Activated CD8-positive, alpha-beta memory T cell treated with anti-CD3 and anti-CD28 coated beads for 4 hours (primary cell): ENCODE results near the gene TBCE.
"Not testable (repeated sequence)": the region's sequence is repeated elsewhere in the genome, so short reads cannot be mapped to it uniquely, and the experiment has no call there.

ENCODE experiments used
- DNase-seq, 2 donors: peaks; one replicate each; pipeline ENCODE4 v3.0.0-alpha.2; 2020; ENCODE audit warnings: low read depth in 2 of 2

The TBCE gene

DNA sequence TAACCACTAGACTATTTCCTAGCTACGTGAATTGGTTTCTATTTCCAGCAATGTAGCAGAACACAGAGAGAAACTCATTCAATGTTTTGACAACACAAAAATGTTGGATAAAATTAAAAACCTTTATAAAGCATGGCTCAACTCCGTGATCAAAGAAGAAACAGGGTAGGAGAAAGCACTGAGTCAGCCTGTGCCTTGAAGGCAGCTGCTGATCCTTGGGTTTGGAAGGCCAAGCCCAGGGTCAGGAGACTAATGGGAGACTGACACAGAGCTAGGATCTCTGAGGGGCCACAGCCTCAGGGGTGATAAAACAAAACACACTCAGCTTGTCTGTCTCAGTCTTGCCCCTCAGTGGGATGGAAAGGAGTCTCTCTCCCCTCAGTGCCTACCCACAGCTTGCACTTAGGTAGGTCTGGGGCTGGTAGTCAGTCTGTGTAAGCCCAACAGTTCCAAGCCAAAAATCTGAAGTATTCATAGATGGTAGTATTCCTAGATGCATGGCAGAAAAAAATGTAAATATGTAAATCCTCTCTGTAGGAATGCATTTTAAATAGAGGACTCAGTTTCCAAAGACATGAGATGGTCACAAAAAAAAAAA is 83.8 kb downstream of the TBCE start:
- no peak for DNase-seq

DNA sequence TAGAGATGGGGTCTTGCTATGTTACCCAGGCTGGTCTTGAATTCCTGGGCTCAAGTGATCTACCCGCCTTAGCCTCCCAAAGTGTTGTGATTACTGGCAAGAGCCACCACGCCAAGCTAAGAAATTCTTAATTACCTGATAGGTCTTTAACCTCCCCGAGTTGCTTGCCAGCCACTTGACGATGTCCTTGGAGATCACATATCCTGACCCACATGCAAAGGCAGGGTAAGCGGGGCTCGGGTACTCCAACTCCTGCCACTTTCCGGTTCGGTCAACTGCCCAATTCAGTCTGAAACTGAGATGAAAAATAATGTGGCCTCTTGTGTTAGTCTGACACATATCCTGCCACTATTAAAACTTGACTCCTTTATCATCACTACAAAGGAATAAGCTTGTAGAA is 86.8 kb downstream of the TBCE start:
- DNase-seq = no peak

DNA sequence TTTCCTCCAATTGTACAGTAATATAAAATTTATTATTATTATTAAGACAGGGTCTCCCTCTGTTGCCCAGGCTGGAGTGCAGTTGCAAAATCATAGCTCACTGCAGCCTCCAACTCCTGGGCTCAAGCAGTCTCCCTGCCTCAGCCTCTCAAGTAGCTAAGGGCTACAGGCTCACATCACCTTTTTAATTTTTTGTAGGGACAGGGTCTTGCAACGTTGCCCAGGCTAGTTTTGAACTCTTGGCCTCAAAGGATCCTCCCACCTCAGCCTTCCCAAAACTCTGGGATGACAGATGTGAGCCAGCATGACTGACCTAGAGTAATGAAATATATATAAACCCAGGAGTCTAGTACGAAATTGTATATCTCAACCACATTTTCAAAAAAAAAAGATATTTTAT is 87.9 kb downstream of the TBCE start:
- DNase-seq = no peak

DNA sequence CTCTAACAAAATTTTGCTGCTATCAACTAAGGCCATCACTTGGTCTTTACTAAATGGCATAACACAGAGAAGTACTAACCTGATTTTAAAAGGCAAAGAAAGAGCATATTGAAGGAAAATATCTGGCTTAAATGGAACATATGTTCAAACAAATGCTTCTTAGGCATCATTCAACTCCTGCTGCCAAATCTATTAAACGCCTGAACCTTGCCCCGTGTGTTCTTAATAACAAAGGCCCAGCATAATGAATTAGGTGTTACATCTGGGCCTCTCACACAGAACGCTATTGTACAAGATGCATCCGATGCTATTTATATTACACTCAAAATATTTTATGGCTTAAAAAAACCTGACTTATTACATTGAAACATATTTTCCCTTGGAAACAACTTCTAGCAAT is 88.6 kb downstream of the TBCE start:
- DNase-seq = no peak

DNA sequence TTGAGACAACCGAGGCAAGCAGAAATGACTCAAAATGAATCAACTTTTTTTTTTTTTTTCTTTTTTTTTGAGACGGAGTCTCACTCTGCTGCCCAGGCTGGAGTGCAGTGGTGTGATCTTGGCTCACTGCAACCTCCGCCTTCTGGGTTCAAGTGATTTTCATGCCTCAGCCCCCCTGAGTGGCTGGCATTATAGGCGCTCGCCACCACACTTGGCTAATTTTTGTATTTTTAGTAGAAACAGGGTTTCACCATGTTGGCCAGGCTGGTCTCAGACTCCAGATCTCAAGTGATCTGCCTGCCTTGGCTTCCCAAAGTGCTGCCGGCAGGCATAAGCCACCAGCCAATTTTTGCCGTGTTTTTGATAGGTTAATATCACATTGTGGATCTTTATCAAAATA is 90.6 kb downstream of the TBCE start:
- DNase-seq = not testable (repeated sequence)

DNA sequence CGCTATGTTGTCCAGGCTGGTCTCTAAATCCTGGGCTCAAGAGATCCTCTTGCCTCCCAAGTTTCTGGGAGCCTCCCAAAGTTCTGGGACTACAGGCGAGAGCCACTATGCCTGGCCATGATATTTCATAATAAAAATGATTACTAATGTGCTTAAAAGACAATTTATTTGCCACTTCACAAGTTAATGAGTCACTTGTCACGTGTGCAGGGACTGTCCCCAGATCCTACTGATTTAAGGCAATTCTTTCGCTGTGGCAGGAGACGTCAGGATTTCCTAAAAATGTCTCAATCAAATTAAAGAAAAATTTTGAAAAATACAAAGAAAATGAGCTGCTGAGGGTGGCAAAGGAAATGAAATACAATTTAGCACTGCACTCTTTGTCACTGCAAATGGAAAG is 93.5 kb downstream of the TBCE start:
- no peak for DNase-seq

DNA sequence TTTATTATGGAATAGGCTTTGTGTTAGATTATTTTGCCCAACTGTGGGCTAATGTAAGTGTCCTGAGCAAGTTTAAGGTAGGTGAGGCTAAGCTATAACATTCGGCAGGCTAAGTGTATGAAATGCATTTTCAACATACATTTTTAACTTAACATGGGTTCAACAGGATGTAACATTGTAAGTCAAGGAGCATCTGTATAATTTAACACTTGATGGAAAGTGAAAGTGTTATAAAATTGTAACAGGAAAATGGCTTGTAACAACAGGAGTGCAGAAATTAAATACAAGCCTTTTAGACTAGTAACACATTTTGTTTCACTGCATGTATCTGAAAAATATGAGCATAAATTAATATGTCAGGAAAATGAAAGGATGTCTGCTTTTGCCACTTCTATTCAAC is 94.7 kb downstream of the TBCE start:
- no peak for DNase-seq

DNA sequence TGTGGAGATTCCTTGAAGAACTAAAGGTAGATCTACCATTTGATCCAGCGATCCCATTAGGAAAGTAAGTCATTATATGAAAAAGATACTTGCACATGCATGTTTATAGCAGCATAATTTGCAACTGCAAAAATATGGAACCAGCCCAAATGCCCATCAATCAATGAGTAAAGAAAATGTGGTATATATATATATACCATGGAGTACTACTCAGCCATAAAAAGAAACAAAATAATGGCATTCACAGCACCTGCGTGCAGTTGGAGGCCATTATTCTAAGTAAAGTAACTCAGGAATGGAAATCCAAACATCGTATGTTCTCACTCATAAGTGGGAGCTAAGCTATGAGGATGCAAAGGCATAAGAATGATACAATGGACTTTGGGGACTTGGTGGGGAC is 95.6 kb downstream of the TBCE start:
- DNase-seq = not testable (repeated sequence)

DNA sequence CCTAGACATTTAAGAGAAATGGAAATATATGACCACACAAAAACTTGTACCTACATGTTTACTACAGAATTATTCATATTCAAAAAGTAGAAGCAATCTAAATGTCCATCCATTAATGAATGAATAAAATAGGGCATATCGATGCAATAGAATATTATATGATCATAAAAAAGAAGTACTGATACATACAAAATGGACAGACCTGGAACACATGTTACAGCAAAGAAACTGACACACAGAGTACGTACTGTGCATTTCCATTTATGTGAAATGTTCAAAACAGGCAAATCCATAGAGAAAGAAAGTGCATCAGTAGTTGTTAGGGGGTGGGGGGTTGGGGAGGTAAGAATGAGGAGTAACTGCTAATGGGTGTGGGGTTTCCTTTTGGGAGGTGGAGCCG is 97.8 kb downstream of the TBCE start:
- no peak for DNase-seq

DNA sequence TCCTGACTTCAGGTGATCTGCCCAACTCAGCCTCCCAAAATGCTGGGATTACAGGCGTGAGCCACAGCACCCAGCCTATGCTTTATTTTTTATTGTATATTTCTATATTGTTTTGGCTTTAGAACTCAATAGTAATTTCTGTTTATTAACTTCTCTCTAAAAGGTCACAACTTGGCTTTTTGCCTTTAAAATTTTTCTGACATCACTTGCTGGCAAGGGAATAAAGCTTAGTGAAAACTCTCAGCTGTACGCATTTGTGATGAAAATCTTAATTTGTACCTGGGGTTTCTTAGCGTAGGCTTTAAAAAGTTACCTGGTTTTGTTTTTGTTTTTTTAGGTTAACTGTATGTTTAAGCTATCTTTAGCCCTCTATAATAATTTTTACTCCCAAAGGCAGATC is 100.8 kb downstream of the TBCE start:
- DNase-seq = no peak

DNA sequence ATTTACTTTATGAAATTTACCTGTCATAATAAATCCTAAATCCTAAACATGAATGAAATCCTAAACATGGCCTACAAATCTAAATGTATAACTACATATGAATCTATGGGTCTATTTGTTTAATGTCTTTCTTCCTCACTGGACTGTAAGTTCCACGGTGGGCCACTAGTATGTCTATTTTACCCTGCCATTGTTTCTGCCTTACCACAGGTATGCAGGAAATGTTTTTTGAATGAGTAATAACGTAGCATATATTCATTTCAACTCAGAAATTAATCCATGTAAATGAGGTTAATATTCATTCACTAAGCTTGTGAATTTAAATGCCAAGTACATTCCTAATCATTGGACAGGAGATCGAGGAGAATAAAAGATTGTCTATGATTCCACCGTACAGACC is 101.7 kb downstream of the TBCE start:
- no peak for DNase-seq

DNA sequence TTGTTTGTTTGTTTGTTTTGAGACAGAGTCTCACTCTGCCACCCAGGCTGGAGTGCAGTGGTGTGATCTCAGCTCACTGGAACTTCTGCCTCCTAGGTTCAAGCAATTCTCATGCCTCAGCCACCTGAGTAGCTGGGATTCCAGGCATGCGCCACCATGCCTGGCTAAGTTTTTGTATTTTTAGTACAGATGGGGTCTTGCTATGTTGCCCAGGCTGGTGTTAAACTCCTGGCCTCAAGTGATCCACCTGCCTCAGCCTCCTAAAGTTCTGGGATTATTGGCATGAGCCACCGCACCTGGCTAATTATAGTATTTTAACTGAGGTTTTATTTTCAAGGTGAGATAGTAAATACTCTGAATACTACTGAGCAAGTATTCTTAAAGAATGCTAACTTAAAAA is 102.7 kb downstream of the TBCE start:
- DNase-seq = not testable (repeated sequence)

DNA sequence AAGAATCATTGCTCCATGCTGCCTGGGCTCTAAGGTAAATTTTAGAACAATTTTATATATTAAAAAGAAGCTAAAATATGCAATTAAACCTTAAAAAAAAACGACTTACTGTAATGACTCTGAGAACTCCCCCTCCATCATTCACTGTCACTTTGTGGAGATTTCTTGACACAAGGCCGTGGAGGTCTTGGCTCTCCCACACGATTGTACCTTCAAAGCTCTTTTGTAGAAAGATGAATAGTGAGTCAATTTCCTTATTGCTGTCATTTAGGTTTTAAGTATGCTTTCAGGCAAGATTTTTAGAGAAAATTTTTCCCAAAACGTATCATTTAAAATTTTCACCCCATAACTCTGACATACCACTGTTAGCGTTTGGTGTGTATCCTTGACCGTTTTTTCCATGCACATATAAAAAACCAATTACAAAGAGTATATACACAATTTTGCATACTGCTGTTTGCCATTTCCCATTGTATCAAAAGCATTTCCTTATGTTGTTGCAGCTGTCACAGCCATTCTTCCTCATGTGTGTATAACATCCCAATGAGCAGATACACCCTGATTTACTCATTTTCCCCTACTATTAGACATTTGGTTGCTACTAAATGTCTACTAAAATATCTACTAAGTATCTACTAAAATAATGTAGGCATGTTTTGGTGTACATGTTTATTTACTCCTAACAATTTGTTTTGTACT is 103.7 kb downstream of the TBCE start:
- DNase-seq = no peak

DNA sequence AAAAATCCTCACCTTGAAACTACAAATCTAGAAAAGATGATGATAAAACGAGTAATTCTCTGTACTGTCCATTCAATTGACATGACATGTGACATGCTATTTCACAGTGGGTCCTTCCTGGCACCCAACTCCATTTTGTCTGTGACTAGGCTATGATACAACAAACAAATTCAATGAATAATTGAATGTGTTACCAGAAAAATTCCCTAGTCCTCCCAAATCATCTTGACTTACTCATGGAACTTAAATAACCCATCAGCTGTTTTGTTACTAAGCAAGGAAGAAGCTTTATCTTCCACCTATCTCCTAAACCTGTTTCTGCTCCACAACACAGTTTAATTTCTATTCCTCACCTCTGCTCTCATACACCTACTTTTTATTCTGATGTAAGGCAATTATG is 106.6 kb downstream of the TBCE start:
- DNase-seq = no peak

DNA sequence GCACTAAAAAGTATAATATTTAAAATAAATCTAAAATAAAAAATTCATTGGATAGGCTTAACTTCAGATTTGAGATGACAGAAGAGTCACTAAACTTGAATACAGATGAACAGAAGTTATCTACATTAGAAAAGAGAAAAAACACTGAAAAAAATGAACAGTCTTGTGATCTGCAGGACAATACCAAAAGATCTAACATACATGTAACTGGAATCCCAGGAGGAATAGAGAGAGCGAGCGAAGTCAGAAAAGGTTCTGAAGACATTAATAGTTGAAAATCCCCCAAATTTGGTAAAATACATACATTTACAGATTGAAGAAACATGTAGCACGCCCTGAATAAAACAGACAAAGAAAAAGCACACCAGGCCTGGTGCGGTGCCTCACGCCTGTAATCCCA is 115.9 kb downstream of the TBCE start:
- no peak for DNase-seq

DNA sequence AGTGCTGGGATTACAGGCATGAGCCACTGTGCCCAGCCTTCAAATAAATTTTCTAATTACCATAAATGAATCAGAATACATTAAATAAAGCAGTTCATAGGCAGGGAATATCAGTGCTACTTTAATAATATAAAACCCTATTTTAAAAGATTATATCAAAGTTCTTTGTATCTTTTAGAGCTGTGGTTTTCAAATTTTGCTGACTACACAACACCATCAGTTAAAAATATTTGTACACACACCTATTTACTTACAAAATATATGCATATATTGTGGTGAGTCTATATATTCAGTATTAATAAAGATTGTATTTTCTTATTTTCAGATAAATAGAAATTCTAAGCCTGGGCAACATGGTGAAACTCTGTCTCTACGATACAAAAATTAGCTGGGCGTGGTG is 118.3 kb downstream of the TBCE start:
- DNase-seq = no peak

DNA sequence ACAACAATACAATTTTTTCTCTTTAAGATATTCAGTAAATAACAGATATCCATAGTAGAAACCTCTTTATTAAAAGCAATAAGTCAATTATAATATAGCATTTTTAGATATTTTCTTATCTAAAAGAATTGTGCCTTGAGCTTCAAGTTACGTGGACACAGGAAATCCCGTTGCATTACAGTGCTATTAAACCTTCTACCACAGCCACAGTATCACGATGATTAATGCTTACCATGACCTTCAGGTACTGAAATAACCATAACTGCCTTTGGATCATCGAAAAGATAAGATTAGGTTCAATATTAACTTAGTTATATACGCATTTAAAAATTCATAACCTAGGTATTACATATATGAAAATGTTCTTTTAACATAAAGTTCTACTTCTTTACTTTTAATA is 119.1 kb downstream of the TBCE start:
- DNase-seq = no peak

DNA sequence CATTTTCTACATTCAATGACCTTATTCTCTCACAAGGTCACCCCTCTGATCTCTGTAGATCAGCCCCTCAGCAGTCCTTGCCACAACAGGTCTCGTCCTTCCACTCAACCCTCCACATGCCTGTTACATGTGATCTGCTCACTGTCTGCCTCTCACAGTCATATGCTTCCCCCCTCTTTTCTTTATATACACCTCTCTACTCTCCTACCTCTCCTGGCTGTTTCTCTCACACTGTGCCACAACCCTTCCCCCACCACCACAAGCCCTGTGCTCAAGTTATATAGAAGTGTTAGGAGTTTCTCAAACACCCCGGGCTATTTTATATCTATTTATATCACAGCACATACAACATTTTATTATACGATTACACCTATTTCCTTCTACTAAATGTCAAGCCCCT is 124.4 kb downstream of the TBCE start:
- DNase-seq = no peak

DNA sequence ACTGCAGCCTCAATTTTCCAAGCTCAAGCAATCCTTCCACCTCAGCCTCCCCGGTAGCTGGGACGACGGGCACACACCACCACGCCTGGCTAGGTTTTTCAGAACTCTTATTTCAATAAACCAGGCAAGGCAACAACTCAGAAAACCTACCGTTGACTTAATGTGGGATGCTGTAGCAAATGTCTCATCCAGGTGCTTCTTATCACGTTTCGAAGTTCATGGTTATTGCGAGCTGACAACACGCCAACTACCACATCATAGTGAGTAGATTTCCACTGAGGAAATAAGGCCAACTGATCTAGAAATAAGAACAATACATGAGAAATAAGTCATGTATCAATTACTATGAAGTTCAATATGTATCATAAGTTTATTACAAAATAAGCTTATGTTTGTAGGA is 127.3 kb downstream of the TBCE start:
- no peak for DNase-seq

DNA sequence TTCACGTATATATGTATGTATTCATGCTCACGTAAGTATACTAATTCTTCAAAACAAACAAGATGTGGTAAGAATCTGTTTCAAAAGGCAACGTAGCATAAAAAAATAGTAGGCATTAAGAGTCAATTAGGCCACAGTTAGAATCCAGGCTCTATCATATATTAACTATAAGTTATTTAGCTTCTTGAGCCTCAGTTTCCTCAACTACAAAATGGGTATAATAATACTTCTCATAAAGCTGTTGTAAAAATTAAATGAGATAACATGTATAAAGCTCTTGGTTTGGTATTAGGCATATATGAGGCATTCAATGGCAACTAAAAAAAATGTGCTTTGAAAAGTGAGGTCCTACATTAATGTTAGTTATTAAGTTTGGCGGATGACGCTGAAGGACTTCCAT is 127.8 kb downstream of the TBCE start:
- DNase-seq = no peak

DNA sequence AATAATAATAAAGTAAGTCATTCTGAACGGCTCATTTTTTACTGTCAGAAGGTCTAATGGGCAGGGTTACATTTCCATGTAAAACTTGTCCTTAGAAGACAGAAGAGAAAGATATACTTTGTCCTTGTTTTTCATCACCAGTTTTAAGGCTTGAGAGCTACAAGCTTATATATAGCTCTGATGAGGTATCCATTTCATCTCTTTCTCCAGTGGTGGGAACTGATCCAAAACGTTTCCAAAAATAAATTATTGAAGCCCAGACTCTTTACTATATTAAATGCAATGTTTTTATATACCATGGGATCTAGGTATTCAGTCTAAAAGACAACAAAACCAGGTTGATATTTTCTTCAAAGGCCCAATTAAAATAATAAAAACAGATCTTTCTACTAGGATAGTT is 128.3 kb downstream of the TBCE start:
- no peak for DNase-seq

DNA sequence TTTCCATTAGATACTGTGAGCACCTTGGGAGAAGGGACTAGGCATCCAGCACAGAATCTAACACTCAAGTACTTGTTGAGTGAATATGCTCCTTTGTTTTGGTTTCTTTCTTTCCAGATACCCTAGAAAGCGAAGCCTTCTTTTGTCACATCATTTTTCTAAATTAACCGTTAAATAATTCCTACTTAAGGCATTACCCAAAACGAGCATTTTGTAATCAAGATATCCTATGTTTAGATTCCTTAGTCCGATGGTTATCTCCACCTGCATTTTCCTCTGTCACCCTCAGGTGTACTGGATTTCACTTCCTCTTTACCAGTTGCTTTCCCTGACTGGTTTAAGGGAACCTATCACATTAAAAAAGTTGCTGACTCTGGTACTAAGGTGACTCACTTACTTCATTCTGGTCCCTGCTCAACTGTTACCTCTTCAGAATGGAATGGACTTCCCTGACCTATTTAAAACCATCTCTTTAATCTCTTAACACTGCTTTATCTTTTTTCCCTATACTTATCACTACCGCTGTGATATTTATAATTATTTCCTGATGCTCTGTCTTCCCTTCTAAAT is 133.8 kb downstream of the TBCE start:
- no peak for DNase-seq
